GM19328 (cell line): Measurements from ENCODE around the gene MAGI3.
"Not testable (repeated sequence)": the region's sequence is repeated elsewhere in the genome, so short reads cannot be mapped to it uniquely, and the experiment has no call there.

ENCODE experiments used
- ATAC-seq: cut with Tn5 transposase; IDR thresholded peaks from one replicate; pipeline ENCODE4 v1.9.1; 2021; ENCODE audit warnings: mild to moderate bottlenecking, moderate library complexity; ENCODE audit not compliant: unreplicated experiment

Gene MAGI3

DNA sequence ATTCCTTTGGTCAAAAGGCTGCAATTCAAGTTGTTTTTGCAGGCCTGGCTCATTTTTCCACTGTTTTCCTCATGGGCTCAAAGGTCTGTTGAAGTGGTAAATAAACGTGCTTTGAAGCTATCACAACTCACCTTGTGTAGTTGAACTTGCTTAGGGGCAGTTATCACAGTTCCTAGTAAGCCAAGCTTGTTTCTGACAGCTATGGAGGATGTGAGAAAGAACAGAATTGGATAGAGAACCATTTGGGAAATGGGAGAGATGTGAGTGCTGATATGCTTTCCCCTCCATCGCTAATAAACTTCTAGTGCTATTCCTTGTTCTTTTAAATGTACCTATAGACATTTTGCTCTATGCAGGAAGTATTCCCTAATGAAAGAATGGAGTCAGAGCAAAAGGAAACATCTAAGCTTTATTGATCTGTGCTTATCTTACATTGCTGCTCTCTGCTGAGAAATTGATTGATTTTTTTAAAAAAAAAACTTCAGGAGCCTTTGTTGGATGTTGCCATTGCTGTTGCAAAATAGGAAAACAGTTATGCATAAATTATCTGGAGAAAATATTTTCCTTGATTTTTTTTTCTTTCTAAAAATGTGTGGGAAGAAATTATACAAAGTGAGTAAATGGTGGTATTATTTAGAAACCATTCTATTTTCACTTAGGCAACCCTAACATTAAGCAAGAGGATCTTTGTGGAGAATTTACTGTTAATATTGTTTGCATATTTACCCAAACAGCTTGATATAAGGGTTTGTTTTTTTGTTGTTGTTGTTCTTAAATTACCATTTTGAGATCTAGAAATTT is 118.2 kb downstream of the MAGI3 start:
- ATAC-seq, result no peak

GRCh38 chr1:113509766-113510165 is 119.5 kb downstream of the MAGI3 start:
- ATAC-seq, result not testable (repeated sequence)

DNA sequence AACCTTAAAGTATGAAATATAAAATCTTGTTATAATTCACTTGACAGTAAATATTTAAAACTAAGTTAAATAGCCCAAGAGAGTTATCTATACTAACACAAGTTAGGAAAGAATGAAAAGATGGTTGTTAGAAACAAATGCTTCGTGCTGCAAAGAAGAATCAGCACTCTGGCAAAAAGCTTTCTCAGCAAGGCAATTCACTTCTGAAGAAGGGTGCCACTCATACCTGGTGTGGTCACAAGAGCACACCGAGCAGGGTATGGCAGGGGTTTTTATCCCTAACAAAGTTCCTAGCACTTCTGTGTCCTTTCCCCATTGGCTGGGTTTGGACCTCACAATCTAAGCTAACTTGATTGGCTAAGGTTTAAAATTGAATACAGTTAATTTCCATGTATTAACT is 121.0 kb downstream of the MAGI3 start:
- ATAC-seq, result no peak

- no peak for ATAC-seq
These were observed 125.2 kb downstream of the MAGI3 start for GRCh38 chr1:113515498-113515897.

DNA sequence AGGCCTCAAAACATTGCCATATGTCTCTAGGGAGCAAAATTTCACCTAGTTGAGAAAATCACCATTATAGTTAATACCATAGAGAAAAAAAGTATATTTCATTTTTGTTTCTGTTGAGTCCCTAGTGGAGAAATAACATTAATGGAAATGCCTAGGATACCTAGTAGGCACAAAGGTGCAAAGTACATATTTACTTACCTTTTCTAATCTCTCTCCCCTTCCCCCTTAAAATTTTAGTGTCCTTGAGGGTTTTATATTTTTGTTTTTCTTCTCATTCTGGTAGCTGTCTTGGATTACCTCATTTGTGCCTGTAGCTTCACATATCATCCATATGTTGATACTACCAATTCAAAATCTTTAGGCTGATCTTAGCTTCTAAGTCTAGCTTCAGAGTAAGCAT is 127.0 kb downstream of the MAGI3 start:
- no peak for ATAC-seq

- ATAC-seq, result no peak
These were observed 127.7 kb downstream of the MAGI3 start for GRCh38 chr1:113517983-113518382.

DNA sequence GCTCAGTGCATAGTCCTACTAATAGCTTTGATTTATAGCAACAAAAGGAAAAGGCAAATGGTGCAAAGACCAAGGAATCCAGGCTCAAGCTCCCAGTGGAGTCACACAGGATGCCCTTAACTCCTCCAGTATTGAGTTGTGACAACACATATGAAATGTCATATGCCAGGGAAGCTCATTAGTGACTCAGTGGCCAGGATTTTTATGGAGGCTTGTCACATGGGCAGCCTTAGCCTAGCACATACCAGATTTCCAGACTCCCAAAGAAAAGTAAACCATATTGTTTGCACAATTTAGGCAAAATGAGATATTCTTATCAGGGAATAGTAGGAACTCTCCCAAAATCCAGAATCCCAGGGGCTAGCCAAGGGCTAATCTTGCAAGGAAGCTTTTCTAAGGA is 129.2 kb downstream of the MAGI3 start:
- no peak for ATAC-seq

DNA sequence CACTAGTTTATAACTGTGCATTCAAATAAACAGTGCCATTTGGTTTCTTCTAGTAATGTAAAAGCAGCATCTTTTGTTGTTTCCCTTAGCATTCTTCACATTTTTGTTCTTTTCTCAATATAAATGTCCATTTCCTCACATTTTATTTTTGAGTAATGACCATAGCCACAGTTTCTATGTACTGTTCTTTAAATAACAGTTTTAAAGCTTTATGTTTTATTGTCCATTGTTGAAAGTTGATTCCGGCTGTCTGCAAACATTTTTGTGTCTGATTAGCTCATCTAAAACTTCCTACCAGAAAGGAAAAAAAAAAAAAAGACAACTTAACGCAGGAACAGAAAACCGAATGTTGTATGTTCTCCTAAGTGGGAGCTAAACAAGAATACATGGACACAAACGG is 139.7 kb downstream of the MAGI3 start:
- no peak for ATAC-seq

- ATAC-seq, result no peak
These were observed 141.0 kb downstream of the MAGI3 start for GRCh38 chr1:113531321-113531720.

DNA sequence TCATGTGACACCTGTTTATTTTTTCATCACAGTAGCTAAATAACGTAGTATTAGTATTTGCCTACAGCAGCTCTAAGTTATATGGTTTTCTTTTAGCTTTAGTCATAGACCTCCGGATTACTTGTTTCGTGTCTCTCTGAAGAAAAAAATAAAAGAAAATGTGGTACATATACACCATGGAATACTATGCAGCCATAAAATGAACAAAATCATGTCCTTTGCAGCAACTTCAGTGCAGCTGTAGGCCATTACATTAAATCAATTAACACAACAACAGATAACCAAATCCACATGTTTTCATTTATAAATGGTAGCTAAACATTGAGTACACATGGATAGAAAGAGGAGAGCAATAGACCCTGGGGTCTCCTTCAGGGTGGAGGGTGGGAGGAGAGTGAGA is 142.7 kb downstream of the MAGI3 start:
- ATAC-seq, result no peak

GRCh38 chr1:113534130-113534817 is 144.0 kb downstream of the MAGI3 start:
- no peak for ATAC-seq

- no peak for ATAC-seq
These were observed 144.6 kb downstream of the MAGI3 start for GRCh38 chr1:113534875-113535274.

- ATAC-seq, result no peak
These were observed 146.0 kb downstream of the MAGI3 start for GRCh38 chr1:113536182-113536780.

DNA sequence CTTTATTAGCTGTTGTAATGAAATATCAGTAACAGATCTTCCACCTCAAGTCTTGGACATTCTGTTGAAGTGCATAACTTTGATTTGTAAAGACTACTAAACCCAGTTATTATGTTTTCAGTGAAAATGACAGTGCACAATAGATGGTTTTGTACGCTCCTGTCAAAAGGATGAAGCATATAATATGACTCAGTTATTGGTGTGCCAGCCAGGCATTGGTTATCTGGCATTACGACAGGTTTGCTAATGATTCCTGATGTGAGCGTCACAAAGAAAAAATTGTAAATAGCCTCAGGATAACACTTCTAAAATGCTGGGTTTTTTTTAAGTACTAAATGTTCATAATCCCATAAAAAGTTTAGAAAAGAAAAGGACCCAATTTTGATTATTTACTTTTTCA is 147.9 kb downstream of the MAGI3 start:
- no peak for ATAC-seq

- ATAC-seq, result no peak
These were observed 150.0 kb downstream of the MAGI3 start for GRCh38 chr1:113540335-113540734.

GRCh38 chr1:113541106-113541505 is 150.8 kb downstream of the MAGI3 start:
- ATAC-seq, result no peak

- no peak for ATAC-seq
These were observed 151.9 kb downstream of the MAGI3 start for GRCh38 chr1:113542221-113542701.

DNA sequence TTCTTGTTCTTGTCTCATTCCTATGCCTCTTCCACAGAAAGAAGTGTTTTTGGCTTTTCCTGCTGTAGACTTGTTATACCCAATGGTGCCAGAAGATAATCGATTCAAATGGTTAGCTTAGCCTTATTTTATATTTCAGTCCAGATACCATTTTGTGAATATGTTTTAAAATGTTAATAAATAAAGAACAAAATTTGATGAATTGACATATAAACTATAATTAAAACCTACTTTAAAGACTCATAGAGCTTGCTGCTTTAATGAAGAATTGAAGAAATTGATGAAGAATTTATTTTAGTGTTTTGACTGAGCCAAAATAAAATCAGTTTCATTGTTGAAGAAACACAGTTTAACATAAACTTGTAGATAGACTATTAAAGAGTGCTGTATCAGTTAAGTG is 152.8 kb downstream of the MAGI3 start:
- no peak for ATAC-seq

DNA sequence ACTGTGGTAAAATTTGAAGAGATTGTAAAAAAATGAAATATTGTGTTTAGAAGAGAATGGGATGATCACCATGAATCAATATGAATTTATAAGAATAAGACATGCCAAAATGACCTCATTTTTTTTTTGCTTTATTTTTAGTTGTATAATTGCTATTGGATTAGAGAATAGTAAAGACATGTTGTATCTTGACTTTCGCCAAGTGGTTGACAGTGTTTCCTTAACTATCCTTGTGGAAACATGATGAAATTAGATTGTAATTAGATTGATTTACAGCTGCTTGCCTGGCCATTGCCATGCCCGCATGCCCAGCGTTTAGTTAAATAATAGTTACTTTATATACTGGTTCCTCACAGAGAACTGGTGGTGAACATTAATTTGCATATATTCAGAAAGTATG is 154.9 kb downstream of the MAGI3 start:
- ATAC-seq, result no peak

DNA sequence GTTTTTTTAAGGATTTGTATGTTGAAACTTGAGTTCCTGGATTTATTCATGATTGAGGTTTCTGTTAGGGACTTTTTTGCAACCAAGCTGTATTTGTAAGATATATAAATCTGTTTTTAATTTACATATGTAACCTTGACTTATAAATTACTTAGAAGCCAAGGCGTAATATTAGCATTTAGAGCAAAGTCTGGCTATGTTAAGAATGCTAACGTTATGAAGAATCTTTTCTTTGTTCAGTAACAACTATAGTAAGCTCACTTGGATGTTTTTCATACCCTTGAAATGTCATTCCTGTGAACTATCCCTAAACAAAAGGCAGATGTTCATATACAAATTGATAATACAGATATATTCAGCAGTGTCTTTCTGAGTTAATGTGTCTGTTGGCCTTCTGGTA is 155.3 kb downstream of the MAGI3 start:
- ATAC-seq, result no peak

DNA sequence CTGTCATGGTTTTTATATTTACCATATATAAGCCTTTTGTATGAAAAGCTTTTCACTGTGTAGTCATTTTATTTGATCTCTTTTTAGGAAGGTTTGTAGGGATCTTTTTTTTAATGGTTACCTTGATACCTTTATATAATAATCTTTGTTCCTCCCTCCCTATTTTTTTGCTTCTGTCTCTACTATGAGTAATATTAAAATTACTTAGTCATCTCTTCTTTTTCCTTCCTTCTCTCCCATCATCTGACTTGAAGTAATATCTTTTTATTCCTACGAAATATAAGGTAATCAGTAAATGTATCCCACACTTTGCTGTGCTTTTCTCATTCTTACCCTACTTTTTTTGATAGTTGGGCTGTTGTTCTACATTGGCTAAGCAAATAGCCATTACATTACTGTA is 161.4 kb downstream of the MAGI3 start:
- no peak for ATAC-seq

- ATAC-seq, result no peak
These were observed 161.9 kb downstream of the MAGI3 start for GRCh38 chr1:113552244-113552643.
